Right lobe of liver (tissue), 4 donors: Measurements from ENCODE around the gene SLC39A11.

Experiments used
- POLR2A ChIP-seq: fragments of 450-650 bp; IDR thresholded peaks from one replicate; pipeline ENCODE4 v1.6.1; 2017; ENCODE audit warnings: antibody characterized with exemption, mild to moderate bottlenecking
- TF ChIP-seq, protein P1 (sequence below), 4 donors: fragments of 200-600 bp in 3 of 4; fragments of 450-650 bp in 1 of 4; IDR thresholded peaks; one replicate each; pipeline versions ENCODE4 v1.5.1 to v1.8.0; 2016 to 2022; ENCODE audit warnings: antibody characterized with exemption in 4 of 4, mild to moderate bottlenecking in 2 of 4
- donor health status: DM: no; HTN: no; CAD: no.
- donor health status: DM: no; HTN: no; CAD: no.
- donor health status: DM: no; HTN: yes; CAD: no.

DNA sequence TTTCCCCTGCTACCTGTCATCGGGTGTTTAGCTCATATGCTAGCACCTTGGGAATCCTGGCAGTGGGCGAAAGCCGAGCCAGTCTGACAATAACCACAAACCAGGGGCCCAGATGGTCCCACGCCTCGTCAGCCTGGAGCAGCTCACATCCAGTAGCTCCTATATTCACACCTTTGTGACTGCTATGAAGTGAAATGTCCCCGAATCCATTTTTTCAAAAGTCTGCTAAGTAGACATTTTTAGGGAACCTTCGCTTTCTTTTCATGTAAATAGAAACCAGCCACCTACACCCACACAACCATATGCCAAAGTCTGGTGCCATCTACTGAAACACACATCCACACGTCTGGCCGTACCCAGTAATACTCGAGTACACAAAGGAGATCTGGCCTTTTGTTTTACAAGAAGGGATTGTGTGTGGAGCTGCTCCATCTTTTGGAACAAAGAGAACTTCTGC, 176.8 kb downstream of the SLC39A11 start:
- TF ChIP-seq, protein P1, sequence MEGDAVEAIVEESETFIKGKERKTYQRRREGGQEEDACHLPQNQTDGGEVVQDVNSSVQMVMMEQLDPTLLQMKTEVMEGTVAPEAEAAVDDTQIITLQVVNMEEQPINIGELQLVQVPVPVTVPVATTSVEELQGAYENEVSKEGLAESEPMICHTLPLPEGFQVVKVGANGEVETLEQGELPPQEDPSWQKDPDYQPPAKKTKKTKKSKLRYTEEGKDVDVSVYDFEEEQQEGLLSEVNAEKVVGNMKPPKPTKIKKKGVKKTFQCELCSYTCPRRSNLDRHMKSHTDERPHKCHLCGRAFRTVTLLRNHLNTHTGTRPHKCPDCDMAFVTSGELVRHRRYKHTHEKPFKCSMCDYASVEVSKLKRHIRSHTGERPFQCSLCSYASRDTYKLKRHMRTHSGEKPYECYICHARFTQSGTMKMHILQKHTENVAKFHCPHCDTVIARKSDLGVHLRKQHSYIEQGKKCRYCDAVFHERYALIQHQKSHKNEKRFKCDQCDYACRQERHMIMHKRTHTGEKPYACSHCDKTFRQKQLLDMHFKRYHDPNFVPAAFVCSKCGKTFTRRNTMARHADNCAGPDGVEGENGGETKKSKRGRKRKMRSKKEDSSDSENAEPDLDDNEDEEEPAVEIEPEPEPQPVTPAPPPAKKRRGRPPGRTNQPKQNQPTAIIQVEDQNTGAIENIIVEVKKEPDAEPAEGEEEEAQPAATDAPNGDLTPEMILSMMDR (IDR thresholded peaks at IDR 0.05) = no peak
- TF ChIP-seq POLR2A = no peak
